ENCODE data around the gene FAM110A. TPM values are rescaled to one million over a fixed set of nuclear protein-coding genes. Genes with fewer than 3 reads are reported as not detected.

The FAM110A gene
- total and polyA plus RNA-seq, 7 donors: 0.83 to 3.4 (median 2.4) TPM

DNA sequence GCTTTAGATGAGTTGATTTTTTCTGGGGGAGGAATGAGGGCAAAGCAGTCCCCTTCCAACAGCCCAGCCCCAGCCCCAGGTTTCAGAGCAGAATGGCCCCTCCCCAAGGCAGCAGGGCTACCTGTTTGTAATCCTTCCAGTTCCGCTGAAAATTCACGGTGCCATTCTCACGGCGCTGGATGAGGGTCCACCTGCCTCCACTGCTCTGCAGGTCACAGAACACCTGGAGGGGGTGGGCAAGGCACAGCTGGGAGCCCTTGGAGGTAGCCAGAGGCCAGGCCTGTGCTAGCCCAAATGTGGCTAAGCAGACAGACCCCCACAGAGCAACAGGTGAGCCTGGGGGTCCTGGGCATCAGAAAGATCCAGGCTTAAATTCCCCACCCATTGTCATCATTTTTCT lies 46.1 kb downstream of the FAM110A start:
- TF ChIP-seq, protein P1, sequence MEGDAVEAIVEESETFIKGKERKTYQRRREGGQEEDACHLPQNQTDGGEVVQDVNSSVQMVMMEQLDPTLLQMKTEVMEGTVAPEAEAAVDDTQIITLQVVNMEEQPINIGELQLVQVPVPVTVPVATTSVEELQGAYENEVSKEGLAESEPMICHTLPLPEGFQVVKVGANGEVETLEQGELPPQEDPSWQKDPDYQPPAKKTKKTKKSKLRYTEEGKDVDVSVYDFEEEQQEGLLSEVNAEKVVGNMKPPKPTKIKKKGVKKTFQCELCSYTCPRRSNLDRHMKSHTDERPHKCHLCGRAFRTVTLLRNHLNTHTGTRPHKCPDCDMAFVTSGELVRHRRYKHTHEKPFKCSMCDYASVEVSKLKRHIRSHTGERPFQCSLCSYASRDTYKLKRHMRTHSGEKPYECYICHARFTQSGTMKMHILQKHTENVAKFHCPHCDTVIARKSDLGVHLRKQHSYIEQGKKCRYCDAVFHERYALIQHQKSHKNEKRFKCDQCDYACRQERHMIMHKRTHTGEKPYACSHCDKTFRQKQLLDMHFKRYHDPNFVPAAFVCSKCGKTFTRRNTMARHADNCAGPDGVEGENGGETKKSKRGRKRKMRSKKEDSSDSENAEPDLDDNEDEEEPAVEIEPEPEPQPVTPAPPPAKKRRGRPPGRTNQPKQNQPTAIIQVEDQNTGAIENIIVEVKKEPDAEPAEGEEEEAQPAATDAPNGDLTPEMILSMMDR (IDR thresholded peaks at IDR 0.05): no peak
- no peaks in the 10 kb centered on the region for H3K36me3 ChIP-seq (ENCODE audit: insufficient read depth in 1 of 2, low read depth in 1 of 2)
- no peak for ATAC-seq
- DNase-seq: no peak
- H3K27me3 ChIP-seq (ENCODE audit: insufficient read depth in 3 of 3, low read length in 2 of 3): peaks cover 0 to 6% (median 0%) of the 10 kb centered on the region in 3 donors
- 52 to 76% (median 62%) methylated on average over 4 of the region's 4 CpGs for WGBS, 3 donors
- no peaks in the 10 kb centered on the region for H3K9me3 ChIP-seq
- no peaks in the 10 kb centered on the region for H3K4me1 ChIP-seq
- intact Hi-C loops (cut with DNase I): no loop called here
- H3K4me3 ChIP-seq: no peak overlapping the region
- H3K27ac ChIP-seq: no peak overlapping the region

DNA sequence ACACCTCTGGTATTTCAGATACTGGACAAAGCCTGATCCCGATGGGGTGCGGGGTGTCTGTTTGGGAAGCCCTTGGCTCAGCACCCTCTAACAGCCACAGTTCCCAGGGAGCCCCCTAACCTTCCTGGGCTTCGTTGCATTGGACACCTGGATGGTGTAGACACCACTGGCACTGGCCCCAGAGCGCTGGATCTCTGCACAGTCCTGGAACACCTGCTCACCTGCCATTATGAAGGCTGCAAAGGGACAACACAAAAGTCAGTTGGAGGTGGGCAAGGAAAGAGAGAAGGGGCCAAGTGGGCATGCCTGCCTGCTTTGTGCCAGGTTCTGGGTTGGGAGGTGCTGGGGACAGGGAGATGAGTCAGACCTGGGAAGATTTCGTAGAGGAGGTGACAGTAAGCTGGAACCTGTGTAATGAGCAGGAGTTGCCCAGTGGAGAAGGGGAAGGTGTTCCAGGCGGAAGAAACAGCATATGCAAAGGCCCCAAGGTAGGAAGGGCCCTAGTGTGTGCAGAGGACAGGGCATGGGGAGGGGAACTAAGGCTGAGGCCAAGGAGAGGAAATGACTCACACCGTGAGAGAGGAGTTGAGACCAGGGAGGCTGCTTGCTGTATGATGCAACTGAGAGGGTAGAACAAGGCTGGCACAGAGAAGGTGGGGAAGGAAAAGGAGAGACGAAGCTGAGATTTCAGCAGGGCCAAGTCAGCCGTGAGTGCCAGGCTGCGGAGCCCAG lies 47.7 kb downstream of the FAM110A start:
- Histone ChIP-seq H3K27me3 (ENCODE audit: insufficient read depth in 3 of 3, low read length in 2 of 3) (peaks cover 0 to 12% (median 4%) of the 10 kb centered on the region in 3 donors), H3K36me3 (ENCODE audit: insufficient read depth in 1 of 2, low read depth in 1 of 2) (no peaks in the 10 kb centered on the region), H3K9me3 (no peaks in the 10 kb centered on the region), H3K4me3 (no peak overlapping the region), H3K4me1 (no peaks in the 10 kb centered on the region), H3K27ac (no peak overlapping the region)
- DNase-seq (no peak), ATAC-seq (no peak)
- TF ChIP-seq, protein P1 (IDR thresholded peaks at IDR 0.05): no peak
- WGBS, 3 donors: 65 to 68% (median 66%) methylated on average over 10 of the region's 10 CpGs
- intact Hi-C loops (cut with DNase I): no loop called here

DNA sequence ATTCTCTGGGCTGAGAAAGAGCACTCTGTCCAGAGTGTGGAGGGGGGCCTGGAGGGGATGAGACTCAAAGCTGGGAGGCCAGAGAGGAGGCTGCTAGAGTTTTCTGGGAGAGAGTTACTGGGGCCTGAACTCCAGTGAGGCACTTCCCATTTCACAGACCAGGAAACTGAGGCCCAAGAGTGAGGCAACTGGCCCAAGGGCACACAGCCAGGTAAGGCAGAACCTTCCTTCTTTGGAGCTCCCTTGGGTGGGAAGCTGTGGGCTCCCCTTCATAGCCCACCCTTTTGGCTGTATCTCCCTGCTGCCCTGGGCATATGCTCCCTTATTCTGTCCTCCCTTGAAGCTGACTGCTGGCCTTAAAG lies 48.2 kb downstream of the FAM110A start:
- Histone ChIP-seq H3K4me3 (no peak overlapping the region), H3K9me3 (no peaks in the 10 kb centered on the region), H3K4me1 (no peaks in the 10 kb centered on the region), H3K36me3 (ENCODE audit: insufficient read depth in 1 of 2, low read depth in 1 of 2) (no peaks in the 10 kb centered on the region), H3K27me3 (ENCODE audit: insufficient read depth in 3 of 3, low read length in 2 of 3) (peaks cover 0 to 12% (median 4%) of the 10 kb centered on the region in 3 donors), H3K27ac (no peak overlapping the region)
- intact Hi-C loops (cut with DNase I): no loop called here
- no peak for ATAC-seq
- DNase-seq: no peak
- TF ChIP-seq, protein P1 (IDR thresholded peaks at IDR 0.05): no peak

DNA sequence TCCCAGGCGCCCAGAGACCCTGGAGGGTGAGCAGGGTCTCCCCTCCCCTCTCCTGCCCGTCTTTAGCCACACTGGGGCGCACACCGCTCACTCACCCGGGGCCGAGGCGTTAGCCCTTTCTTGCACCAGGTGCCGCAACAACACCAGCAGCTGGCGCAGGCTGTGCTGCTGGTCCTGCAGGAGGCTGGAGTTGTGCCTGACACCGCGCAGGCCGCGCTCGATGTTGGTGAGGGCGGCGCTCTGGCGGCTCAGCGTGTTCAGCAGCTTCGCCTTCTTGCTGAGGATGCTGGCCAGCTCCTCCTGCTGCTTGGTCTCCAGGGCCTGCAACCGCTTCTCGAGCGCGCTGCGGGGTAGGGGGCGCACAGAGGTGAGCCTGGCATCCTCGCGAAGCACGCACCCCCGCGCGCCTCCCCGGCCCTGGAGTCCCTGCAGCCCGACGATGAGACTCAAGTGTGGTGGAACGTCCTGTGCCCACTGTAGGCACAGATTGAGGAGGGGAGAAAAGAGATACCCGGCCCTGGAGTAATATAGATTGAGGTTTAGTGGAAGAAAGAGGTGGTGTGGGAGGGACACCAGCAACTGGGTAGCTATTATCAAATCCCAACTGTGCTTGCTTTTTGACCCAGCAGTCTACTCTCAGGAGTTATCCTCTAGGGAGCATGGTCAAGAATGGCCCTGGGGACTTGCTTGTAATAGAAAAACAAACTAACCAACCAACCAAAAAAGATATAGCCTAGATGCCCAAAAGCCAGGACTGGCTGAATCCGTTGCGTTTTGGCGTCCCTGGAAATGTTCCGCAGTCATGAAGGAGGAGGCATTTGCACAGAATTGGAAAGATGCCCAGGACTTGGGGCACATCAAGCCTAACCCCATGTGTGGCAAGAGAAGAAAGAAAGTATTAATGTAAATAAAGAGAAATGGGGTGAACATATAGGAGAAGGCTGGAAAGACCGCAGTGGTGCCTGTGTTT lies 51.8 kb downstream of the FAM110A start:
- Histone ChIP-seq H3K27ac (no peak overlapping the region), H3K9me3 (no peaks in the 10 kb centered on the region), H3K36me3 (ENCODE audit: insufficient read depth in 1 of 2, low read depth in 1 of 2) (no peaks in the 10 kb centered on the region), H3K27me3 (ENCODE audit: insufficient read depth in 3 of 3, low read length in 2 of 3) (peaks cover 0 to 12% (median 4%) of the 10 kb centered on the region in 3 donors), H3K4me3 (no peak overlapping the region), H3K4me1 (peaks cover 2% of the 10 kb centered on the region)
- TF ChIP-seq, protein P1 (IDR thresholded peaks at IDR 0.05): no peak
- intact Hi-C loops (cut with DNase I): no loop called here
- ATAC-seq (peak in 2 of 4 donors; percentile 36 to 63), DNase-seq (peak in 1 of 2 donors; percentile 65)
- 6 to 9% (median 8%) methylated on average over 41 of the region's 41 CpGs for WGBS, 3 donors
